Neural progenitor cell (in vitro differentiated cells): Measurements from ENCODE around the gene CUEDC2. TPM values are rescaled to one million over a fixed set of nuclear protein-coding genes. Genes with fewer than 3 reads are reported as not detected.

Experiments
- DNase-seq: peaks from one replicate; pipeline ENCODE4 v3.0.0-alpha.2; 2016; ENCODE audit warnings: low spot score
- H2AFZ ChIP-seq: fragments of 200-600 bp; sonication (generic); replicated peaks from 2 replicates; pipeline ENCODE4 v1.6.1; 2016; ENCODE audit warnings: antibody characterized with exemption
- H3F3A ChIP-seq: fragments of 200-600 bp; sonication (generic); 2 replicates; pipeline ENCODE4 v1.6.1; 2016; ENCODE audit warnings: antibody characterized with exemption, low read depth
- H3K27ac ChIP-seq: fragments of 200-600 bp; sonication (generic); 2 replicates; pipeline ENCODE4 v1.5.1; 2016; ENCODE audit warnings: mild to moderate bottlenecking
- H3K27me3 ChIP-seq: fragments of 200-600 bp; sonication (generic); 2 replicates; pipeline ENCODE4 v1.6.1; 2016; ENCODE audit warnings: mild to moderate bottlenecking, moderate library complexity
- H3K36me3 ChIP-seq: fragments of 200-600 bp; sonication (generic); 2 replicates; pipeline ENCODE4 v1.5.1; 2016
- H3K4me1 ChIP-seq: fragments of 200-600 bp; sonication (generic); 2 replicates; pipeline ENCODE4 v1.6.1; 2016; ENCODE audit warnings: mixed run types
- H3K4me2 ChIP-seq: fragments of 200-600 bp; sonication (generic); 2 replicates; pipeline ENCODE4 v1.6.1; 2016
- H3K4me3 ChIP-seq: fragments of 200-600 bp; sonication (generic); 2 replicates; pipeline ENCODE4 v1.5.1; 2016
- H3K79me2 ChIP-seq: fragments of 200-600 bp; sonication (generic); 2 replicates; pipeline ENCODE4 v1.6.1; 2016; ENCODE audit warnings: low read depth
- H3K9ac ChIP-seq: fragments of 200-600 bp; sonication (generic); 2 replicates; pipeline ENCODE4 v1.6.1; 2016
- H3K9me3 ChIP-seq: fragments of 200-600 bp; sonication (generic); 2 replicates; pipeline ENCODE4 v1.5.1; 2016; ENCODE audit warnings: low read depth
- H4K20me1 ChIP-seq: fragments of 200-600 bp; sonication (generic); 2 replicates; pipeline ENCODE4 v1.6.1; 2016; ENCODE audit warnings: low read depth
- H3K27ac Mint-ChIP-seq: 3 replicates; pipeline ENCODE4 v1.8.0; 2021; ENCODE audit warnings: mixed read lengths
- H3K27me3 Mint-ChIP-seq: 2 replicates; pipeline ENCODE4 v1.8.0; 2022; ENCODE audit warnings: low read depth, mild to moderate bottlenecking, inconsistent platforms, moderate library complexity, mixed read lengths; ENCODE audit not compliant: insufficient read depth
- H3K36me3 Mint-ChIP-seq: 3 replicates; pipeline ENCODE4 v1.8.0; 2021; ENCODE audit warnings: mixed read lengths
- H3K4me1 Mint-ChIP-seq: 3 replicates; pipeline ENCODE4 v1.8.0; 2021; ENCODE audit warnings: mixed read lengths
- H3K4me3 Mint-ChIP-seq: 3 replicates; pipeline ENCODE4 v1.8.0; 2021; ENCODE audit warnings: mild to moderate bottlenecking, moderate library complexity, mixed read lengths
- H3K9me3 Mint-ChIP-seq: 3 replicates; pipeline ENCODE4 v1.8.0; 2020; ENCODE audit warnings: mixed read lengths
- EZH2 ChIP-seq: fragments of 200-600 bp; sonication (generic); IDR thresholded peaks from 2 replicates; pipeline ENCODE4 v1.6.1; 2017; ENCODE audit warnings: antibody characterized with exemption, mild to moderate bottlenecking, moderate library complexity
- EZH2phosphoT487 ChIP-seq: fragments of 200-600 bp; sonication (generic); IDR thresholded peaks from 2 replicates; pipeline ENCODE4 v1.6.1; 2017; ENCODE audit warnings: antibody characterized with exemption
- total RNA-seq: library from RNA; depleted of rRNA; stranded (reverse); fragments of >200 nt; gene quantifications from 2 replicates; pipeline ENCODE4 v1.2.3, GENCODE V29; 2015; ENCODE audit warnings: low replicate concordance
- TF ChIP-seq, protein P1 (sequence below): fragments of 200-600 bp; sonication (generic); IDR thresholded peaks from 2 replicates; pipeline ENCODE4 v1.5.1; 2017; ENCODE audit warnings: antibody characterized with exemption, mild to moderate bottlenecking

CUEDC2 gene
- total RNA-seq, 1 donor from 2014 or later = 64.0 TPM

DNA sequence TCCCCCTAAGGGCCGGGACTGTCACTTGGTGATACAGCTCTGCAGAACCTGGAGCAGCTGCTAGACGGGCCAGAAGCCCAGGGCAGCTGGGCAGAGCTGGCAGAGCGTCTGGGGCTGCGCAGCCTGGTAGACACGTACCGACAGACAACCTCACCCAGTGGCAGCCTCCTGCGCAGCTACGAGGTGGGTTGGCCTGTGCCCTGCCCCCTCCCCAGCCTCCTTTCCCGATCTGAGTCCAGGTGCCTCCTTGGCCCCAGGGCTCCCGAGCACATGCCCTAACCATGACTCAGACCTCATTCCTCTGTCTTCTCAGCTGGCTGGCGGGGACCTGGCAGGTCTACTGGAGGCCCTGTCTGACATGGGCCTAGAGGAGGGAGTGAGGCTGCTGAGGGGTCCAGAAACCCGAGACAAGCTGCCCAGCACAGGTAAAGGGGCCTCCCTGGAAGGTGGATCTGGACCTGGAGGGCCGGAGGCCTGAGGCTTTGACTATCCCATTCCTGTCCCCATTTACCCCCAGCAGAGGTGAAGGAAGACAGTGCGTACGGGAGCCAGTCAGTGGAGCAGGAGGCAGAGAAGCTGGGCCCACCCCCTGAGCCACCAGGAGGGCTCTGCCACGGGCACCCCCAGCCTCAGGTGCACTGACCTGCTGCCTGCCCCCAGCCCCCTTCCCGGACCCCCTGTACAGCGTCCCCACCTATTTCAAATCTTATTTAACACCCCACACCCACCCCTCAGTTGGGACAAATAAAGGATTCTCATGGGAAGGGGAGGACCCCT, 30.5 kb downstream of the CUEDC2 start:
- Mint-ChIP-seq H3K9me3 (no peaks in the 10 kb centered on the region), H3K4me1 (peaks cover 14% of the 10 kb centered on the region), H3K27me3 (peaks cover 9% of the 10 kb centered on the region), H3K27ac (no peak overlapping the region), H3K36me3 (peaks cover 2% of the 10 kb centered on the region), H3K4me3 (no peak overlapping the region)
- Histone ChIP-seq H3F3A (no peaks in the 10 kb centered on the region), H2AFZ (no peak overlapping the region), H3K4me1 (no peaks in the 10 kb centered on the region), H4K20me1 (no peaks in the 10 kb centered on the region), H3K27me3 (peaks cover 28% of the 10 kb centered on the region), H3K27ac (no peak overlapping the region), H3K36me3 (no peaks in the 10 kb centered on the region), H3K4me3 (no peak overlapping the region), H3K9ac (no peak overlapping the region), H3K4me2 (no peak overlapping the region), H3K9me3 (no peaks in the 10 kb centered on the region), H3K79me2 (no peaks in the 10 kb centered on the region)
- TF ChIP-seq EZH2 (no peak), EZH2phosphoT487 (no peak)
- TF ChIP-seq, protein P1, sequence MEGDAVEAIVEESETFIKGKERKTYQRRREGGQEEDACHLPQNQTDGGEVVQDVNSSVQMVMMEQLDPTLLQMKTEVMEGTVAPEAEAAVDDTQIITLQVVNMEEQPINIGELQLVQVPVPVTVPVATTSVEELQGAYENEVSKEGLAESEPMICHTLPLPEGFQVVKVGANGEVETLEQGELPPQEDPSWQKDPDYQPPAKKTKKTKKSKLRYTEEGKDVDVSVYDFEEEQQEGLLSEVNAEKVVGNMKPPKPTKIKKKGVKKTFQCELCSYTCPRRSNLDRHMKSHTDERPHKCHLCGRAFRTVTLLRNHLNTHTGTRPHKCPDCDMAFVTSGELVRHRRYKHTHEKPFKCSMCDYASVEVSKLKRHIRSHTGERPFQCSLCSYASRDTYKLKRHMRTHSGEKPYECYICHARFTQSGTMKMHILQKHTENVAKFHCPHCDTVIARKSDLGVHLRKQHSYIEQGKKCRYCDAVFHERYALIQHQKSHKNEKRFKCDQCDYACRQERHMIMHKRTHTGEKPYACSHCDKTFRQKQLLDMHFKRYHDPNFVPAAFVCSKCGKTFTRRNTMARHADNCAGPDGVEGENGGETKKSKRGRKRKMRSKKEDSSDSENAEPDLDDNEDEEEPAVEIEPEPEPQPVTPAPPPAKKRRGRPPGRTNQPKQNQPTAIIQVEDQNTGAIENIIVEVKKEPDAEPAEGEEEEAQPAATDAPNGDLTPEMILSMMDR = no peak
- no peak for DNase-seq

DNA sequence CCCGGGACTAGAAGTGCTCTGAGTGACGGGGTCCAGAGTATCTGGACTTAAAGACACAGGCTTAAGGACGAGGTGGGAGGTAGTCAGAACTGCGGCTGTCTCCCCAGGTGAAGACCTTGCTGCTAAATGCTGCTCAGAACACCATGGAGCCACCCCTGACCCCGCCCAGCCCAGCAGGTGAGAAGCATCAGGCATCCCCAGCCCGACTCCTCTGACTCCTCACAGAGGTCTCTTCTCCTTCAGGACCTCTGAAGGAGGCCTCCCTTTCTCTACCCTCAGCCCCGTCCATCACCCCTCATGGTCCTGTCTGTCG, 31.1 kb downstream of the CUEDC2 start:
- Histone ChIP-seq H4K20me1 (no peaks in the 10 kb centered on the region), H3K36me3 (no peaks in the 10 kb centered on the region), H3K4me3 (no peak overlapping the region), H3K4me1 (no peaks in the 10 kb centered on the region), H3K27me3 (peaks cover 25% of the 10 kb centered on the region), H3K79me2 (no peaks in the 10 kb centered on the region), H2AFZ (no peak overlapping the region), H3K4me2 (no peak overlapping the region), H3K27ac (no peak overlapping the region), H3K9ac (no peak overlapping the region), H3K9me3 (no peaks in the 10 kb centered on the region), H3F3A (no peaks in the 10 kb centered on the region)
- peaks cover 14% of the 10 kb centered on the region for H3K4me1 Mint-ChIP-seq
- no peaks in the 10 kb centered on the region for H3K9me3 Mint-ChIP-seq
- no peaks in the 10 kb centered on the region for H3K36me3 Mint-ChIP-seq
- H3K4me3 Mint-ChIP-seq = no peak overlapping the region
- TF ChIP-seq, protein P1 = no peak
- TF ChIP-seq EZH2phosphoT487 (no peak), EZH2 (no peak)
- H3K27ac Mint-ChIP-seq = no peak overlapping the region
- no peak for DNase-seq
- peaks cover 9% of the 10 kb centered on the region for H3K27me3 Mint-ChIP-seq

DNA sequence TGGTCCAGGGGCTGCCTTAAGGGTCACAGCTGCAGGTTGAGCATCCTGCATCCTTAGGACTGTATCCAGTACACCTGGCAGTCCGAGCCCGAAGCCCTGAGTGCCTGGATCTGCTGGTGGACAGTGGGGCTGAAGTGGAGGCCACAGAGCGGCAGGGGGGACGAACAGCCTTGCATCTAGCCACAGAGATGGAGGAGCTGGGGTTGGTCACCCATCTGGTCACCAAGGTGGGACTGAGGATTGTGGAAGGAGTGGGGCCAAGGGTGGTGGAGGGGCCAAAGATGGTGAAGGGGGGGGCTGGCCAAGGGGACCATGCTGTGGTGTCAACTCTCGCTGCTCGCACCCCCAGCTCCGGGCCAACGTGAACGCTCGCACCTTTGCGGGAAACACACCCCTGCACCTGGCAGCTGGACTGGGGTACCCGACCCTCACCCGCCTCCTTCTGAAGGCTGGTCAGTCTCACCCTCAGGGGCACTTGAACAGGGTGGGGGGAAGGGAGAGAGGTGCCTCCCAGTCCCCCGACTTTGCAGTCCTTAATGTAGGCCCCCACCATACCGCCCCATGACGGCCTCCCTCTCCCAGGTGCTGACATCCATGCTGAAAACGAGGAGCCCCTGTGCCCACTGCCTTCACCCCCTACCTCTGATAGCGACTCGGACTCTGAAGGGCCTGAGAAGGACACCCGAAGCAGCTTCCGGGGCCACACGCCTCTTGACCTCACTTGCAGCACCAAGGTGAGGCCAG, 31.6 kb downstream of the CUEDC2 start:
- Histone ChIP-seq H3F3A (no peaks in the 10 kb centered on the region), H3K27ac (no peak overlapping the region), H2AFZ (no peak overlapping the region), H3K9ac (no peak overlapping the region), H3K4me3 (no peak overlapping the region), H3K36me3 (no peaks in the 10 kb centered on the region), H3K79me2 (no peaks in the 10 kb centered on the region), H3K9me3 (no peaks in the 10 kb centered on the region), H4K20me1 (no peaks in the 10 kb centered on the region), H3K27me3 (peaks cover 25% of the 10 kb centered on the region), H3K4me1 (peaks cover 4% of the 10 kb centered on the region), H3K4me2 (no peak overlapping the region)
- Mint-ChIP-seq H3K9me3 (no peaks in the 10 kb centered on the region), H3K4me3 (no peak overlapping the region), H3K4me1 (peaks cover 19% of the 10 kb centered on the region), H3K27me3 (peaks cover 7% of the 10 kb centered on the region), H3K27ac (no peak overlapping the region), H3K36me3 (no peaks in the 10 kb centered on the region)
- DNase-seq = no peak
- TF ChIP-seq EZH2 = no peak
- TF ChIP-seq, protein P1 = no peak
- TF ChIP-seq EZH2phosphoT487 = no peak
